ENCODE data around the gene RARB.

RARB gene

GRCh38 chr3:25575001-25575400, 146.9 kb downstream of the RARB start:
- no peak for DNase-seq (ENCODE audit: low read depth)
- TF ChIP-seq, protein P1, sequence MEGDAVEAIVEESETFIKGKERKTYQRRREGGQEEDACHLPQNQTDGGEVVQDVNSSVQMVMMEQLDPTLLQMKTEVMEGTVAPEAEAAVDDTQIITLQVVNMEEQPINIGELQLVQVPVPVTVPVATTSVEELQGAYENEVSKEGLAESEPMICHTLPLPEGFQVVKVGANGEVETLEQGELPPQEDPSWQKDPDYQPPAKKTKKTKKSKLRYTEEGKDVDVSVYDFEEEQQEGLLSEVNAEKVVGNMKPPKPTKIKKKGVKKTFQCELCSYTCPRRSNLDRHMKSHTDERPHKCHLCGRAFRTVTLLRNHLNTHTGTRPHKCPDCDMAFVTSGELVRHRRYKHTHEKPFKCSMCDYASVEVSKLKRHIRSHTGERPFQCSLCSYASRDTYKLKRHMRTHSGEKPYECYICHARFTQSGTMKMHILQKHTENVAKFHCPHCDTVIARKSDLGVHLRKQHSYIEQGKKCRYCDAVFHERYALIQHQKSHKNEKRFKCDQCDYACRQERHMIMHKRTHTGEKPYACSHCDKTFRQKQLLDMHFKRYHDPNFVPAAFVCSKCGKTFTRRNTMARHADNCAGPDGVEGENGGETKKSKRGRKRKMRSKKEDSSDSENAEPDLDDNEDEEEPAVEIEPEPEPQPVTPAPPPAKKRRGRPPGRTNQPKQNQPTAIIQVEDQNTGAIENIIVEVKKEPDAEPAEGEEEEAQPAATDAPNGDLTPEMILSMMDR (IDR thresholded peaks at IDR 0.05; ENCODE audit: low read length, missing control alignments) = no peak
- H3K4me3 ChIP-seq (replicated peaks; ENCODE audit: low read depth, low read length) = no peak overlapping the region

GRCh38 chr3:25576146-25576545, 148.1 kb downstream of the RARB start:
- TF ChIP-seq, protein P1 (IDR thresholded peaks at IDR 0.05; ENCODE audit: low read length, missing control alignments) = no peak
- DNase-seq (ENCODE audit: low read depth) = no peak
- no peak overlapping the region for H3K4me3 ChIP-seq (replicated peaks; ENCODE audit: low read depth, low read length)

DNA sequence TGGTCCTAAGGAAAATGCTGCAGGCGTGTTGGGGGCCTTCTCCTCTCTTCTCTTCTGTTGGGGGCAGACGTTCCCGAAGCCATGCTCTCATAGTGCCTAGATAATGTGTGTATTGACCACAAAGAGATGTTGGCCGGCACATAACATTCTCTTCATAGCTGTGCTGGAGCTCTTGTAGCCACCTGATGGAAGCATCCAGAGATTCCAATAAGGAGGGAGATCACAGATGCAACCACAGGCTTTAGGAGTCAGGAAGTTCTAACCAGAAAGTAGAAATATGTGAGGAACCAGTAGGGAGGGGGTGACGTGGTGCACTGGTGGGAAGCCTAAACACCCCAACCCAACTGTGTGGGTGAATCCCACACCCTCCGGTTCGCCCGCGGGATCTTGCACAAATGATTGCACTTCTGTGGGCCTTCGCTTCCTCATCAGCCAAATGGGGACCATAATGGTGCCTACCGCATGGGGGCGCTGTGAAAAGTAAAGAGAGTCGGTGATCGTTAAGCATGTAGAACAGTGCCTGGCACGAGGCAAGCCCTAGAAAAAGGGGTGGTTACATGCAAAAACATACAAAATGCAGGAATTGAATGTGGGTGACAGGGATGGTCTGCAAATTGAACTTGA, 148.9 kb downstream of the RARB start:
- no peak for DNase-seq (ENCODE audit: low read depth)
- TF ChIP-seq, protein P1 (IDR thresholded peaks at IDR 0.05; ENCODE audit: low read length, missing control alignments) = no peak
- H3K4me3 ChIP-seq (replicated peaks; ENCODE audit: low read depth, low read length) = no peak overlapping the region

- DNase-seq (ENCODE audit: low read depth) = no peak
- no peak overlapping the region for H3K4me3 ChIP-seq (replicated peaks; ENCODE audit: low read depth, low read length)
- TF ChIP-seq, protein P1 (IDR thresholded peaks at IDR 0.05; ENCODE audit: low read length, missing control alignments) = no peak
Observed at GRCh38 chr3:25578059-25578458, 150.0 kb downstream of the RARB start.

DNA sequence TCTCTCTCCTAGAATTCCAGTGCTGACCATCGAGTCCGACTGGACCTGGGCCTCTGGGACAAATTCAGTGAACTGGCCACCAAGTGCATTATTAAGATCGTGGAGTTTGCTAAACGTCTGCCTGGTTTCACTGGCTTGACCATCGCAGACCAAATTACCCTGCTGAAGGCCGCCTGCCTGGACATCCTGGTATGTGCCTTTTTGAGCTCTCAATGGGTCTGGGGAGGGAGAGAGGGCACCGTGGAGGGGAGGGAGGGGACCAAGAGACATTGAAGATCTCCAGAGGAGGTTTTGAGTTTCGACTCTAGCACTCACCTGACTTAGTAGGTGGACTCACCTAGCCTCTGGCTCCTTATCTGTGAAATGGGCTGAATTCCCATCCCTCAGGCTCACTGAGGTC, 152.5 kb downstream of the RARB start:
- no peak overlapping the region for H3K4me3 ChIP-seq (replicated peaks; ENCODE audit: low read depth, low read length)
- no peak for DNase-seq (ENCODE audit: low read depth)
- TF ChIP-seq, protein P1 (IDR thresholded peaks at IDR 0.05; ENCODE audit: low read length, missing control alignments) = no peak

GRCh38 chr3:25581335-25581734, 153.3 kb downstream of the RARB start:
- no peak for DNase-seq (ENCODE audit: low read depth)

More at GRCh38 chr3:25581335-25581734, 153.3 kb downstream of the RARB start:
- no peak overlapping the region for H3K4me3 ChIP-seq (replicated peaks; ENCODE audit: low read depth, low read length)
- TF ChIP-seq, protein P1 (IDR thresholded peaks at IDR 0.05; ENCODE audit: low read length, missing control alignments) = no peak
